NT2/D1 (cell line): ENCODE data around the gene SOX6.

Experiments
- SUZ12 ChIP-seq: IDR thresholded peaks from 2 replicates; pipeline ENCODE4 v1.6.1; 2011; ENCODE audit not compliant: insufficient read length, insufficient read depth; ENCODE audit errors: extremely low read depth
- ZNF274 ChIP-seq: IDR thresholded peaks from 2 replicates; pipeline ENCODE4 v1.6.1; 2011; ENCODE audit warnings: mild to moderate bottlenecking, low read depth, low read length

DNA sequence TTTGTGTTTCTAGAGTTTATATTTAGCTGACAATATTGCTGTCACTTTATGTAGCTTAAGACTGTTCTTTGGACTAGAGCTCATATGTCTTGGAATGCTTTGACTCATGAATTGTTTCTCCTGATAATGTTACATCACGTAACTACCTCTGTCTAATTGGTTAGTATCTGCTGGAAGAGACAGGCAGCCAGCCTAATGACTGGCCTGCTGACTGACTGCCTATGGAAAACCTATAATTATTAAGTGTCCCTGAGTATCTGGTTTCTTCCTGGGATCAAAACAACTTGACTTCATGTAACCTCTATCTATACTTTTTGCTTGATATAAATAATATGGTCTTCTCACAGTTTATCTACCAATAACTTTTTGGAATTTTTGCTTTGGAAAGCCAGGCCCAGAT lies 9.4 kb downstream of the SOX6 start:
- TF ChIP-seq SUZ12 (no peak), ZNF274 (no peak)
